Astrocyte (in vitro differentiated cells and primary cell): Measurements from ENCODE around the gene MYPN. TPM values are rescaled to one million over a fixed set of nuclear protein-coding genes. Genes with fewer than 3 reads are reported as not detected.

Experiments used
- DNase-seq: peaks from one replicate; pipeline ENCODE4 v3.0.0-alpha.2; 2010; ENCODE audit warnings: low read depth
- FAIRE-seq: peaks from 2 replicates; lab custom pipeline; 2011; peaks lifted over from hg19 to GRCh38; lab: Jason Lieb, UNC
- H2AFZ ChIP-seq: 2 replicates; pipeline ENCODE4 v1.6.0; 2012; ENCODE audit warnings: low read depth, low read length, inconsistent platforms
- H3K27ac ChIP-seq: 2 replicates; pipeline ENCODE4 v1.5.1; 2011; ENCODE audit warnings: low read depth, low read length, inconsistent platforms
- H3K27me3 ChIP-seq: 2 replicates; pipeline ENCODE4 v1.6.0; 2011; ENCODE audit warnings: low read length, inconsistent platforms; ENCODE audit not compliant: insufficient read depth
- H3K36me3 ChIP-seq: 2 replicates; pipeline ENCODE4 v1.5.1; 2011; ENCODE audit warnings: low read length, inconsistent platforms; ENCODE audit not compliant: insufficient read depth
- H3K4me1 ChIP-seq: 2 replicates; pipeline ENCODE4 v1.5.1; 2011; ENCODE audit warnings: low read length, inconsistent platforms; ENCODE audit not compliant: insufficient read depth
- H3K4me2 ChIP-seq: 2 replicates; pipeline ENCODE4 v1.6.0; 2012; ENCODE audit warnings: low read length, inconsistent platforms
- H3K4me3 ChIP-seq: 2 replicates; pipeline ENCODE4 v1.5.1; 2011; ENCODE audit warnings: low read depth, mild to moderate bottlenecking, low read length, inconsistent platforms; ENCODE audit not compliant: insufficient read depth
- H3K79me2 ChIP-seq: 2 replicates; pipeline ENCODE4 v1.6.0; 2012; ENCODE audit warnings: mild to moderate bottlenecking, low read length, inconsistent platforms; ENCODE audit not compliant: insufficient read depth
- H3K9ac ChIP-seq: 2 replicates; pipeline ENCODE4 v1.6.0; 2012; ENCODE audit warnings: mild to moderate bottlenecking, low read length, inconsistent platforms
- H3K9me3 ChIP-seq: 2 replicates; pipeline ENCODE4 v1.5.1; 2012; ENCODE audit warnings: low read depth, mild to moderate bottlenecking, low read length, inconsistent platforms; ENCODE audit not compliant: insufficient read depth
- H4K20me1 ChIP-seq: 2 replicates; pipeline ENCODE4 v1.6.0; 2012; ENCODE audit warnings: low read length, inconsistent platforms; ENCODE audit not compliant: insufficient read depth
- H3K27ac Mint-ChIP-seq: one replicate; pipeline ENCODE4 v1.8.0; 2021; ENCODE audit warnings: mild to moderate bottlenecking, mixed read lengths; ENCODE audit not compliant: unreplicated experiment
- H3K27me3 Mint-ChIP-seq: one replicate; pipeline ENCODE4 v1.8.0; 2021; ENCODE audit warnings: low read depth, mixed read lengths; ENCODE audit not compliant: unreplicated experiment
- H3K36me3 Mint-ChIP-seq: one replicate; pipeline ENCODE4 v1.8.0; 2021; ENCODE audit warnings: low read depth, mixed read lengths; ENCODE audit not compliant: unreplicated experiment
- H3K4me1 Mint-ChIP-seq: one replicate; pipeline ENCODE4 v1.8.0; 2021; ENCODE audit warnings: low read depth, mixed read lengths; ENCODE audit not compliant: unreplicated experiment
- H3K4me3 Mint-ChIP-seq: one replicate; pipeline ENCODE4 v1.8.0; 2021; ENCODE audit warnings: mild to moderate bottlenecking, moderate library complexity, mixed read lengths; ENCODE audit not compliant: unreplicated experiment
- H3K9me3 Mint-ChIP-seq: one replicate; pipeline ENCODE4 v1.8.0; 2021; ENCODE audit warnings: mild to moderate bottlenecking, mixed read lengths; ENCODE audit not compliant: unreplicated experiment
- CTCF ChIP-seq: IDR thresholded peaks from 2 replicates; pipeline ENCODE4 v1.5.1; 2011; ENCODE audit warnings: low read depth, mild to moderate bottlenecking, inconsistent platforms, low read length, moderate library complexity; ENCODE audit not compliant: insufficient read depth
- EZH2 ChIP-seq: IDR thresholded peaks from 2 replicates; pipeline ENCODE4 v1.6.1; 2012; ENCODE audit warnings: mild to moderate bottlenecking, low read length, inconsistent platforms; ENCODE audit not compliant: insufficient read depth
- total RNA-seq: library from RNA; stranded (reverse); gene quantifications from 2 replicates; pipeline ENCODE4 v1.2.1, GENCODE V29; 2021

Gene MYPN
- total RNA-seq, 1 donor from 2014 or later, result 0.11 TPM

GRCh38 chr10:68166871-68167585, 57.7 kb downstream of the MYPN start:
- no peak overlapping the region for H3K4me3 Mint-ChIP-seq
- Histone ChIP-seq H3K36me3 (no peaks in the 10 kb centered on the region), H3K79me2 (no peaks in the 10 kb centered on the region), H3K4me3 (no peak overlapping the region), H2AFZ (no peak overlapping the region), H3K4me1 (no peaks in the 10 kb centered on the region), H3K27me3 (no peaks in the 10 kb centered on the region), H3K27ac (no peak overlapping the region), H3K9ac (no peak overlapping the region), H3K4me2 (no peak overlapping the region), H4K20me1 (no peaks in the 10 kb centered on the region), H3K9me3 (no peaks in the 10 kb centered on the region)
- H3K4me1 Mint-ChIP-seq, result no peaks in the 10 kb centered on the region
- DNase-seq (no peak), FAIRE-seq (no peak)
- no peak for TF ChIP-seq EZH2
- no peak for TF ChIP-seq CTCF
- no peaks in the 10 kb centered on the region for H3K36me3 Mint-ChIP-seq
- H3K27ac Mint-ChIP-seq, result no peak overlapping the region
- H3K9me3 Mint-ChIP-seq, result peaks cover 2% of the 10 kb centered on the region
- H3K27me3 Mint-ChIP-seq, result peaks cover 2% of the 10 kb centered on the region

- H3K9me3 Mint-ChIP-seq, result no peaks in the 10 kb centered on the region
- Histone ChIP-seq H3K79me2 (no peaks in the 10 kb centered on the region), H3K9me3 (no peaks in the 10 kb centered on the region), H2AFZ (no peak overlapping the region), H3K36me3 (no peaks in the 10 kb centered on the region), H3K27me3 (no peaks in the 10 kb centered on the region), H3K4me1 (no peaks in the 10 kb centered on the region), H3K4me3 (no peak overlapping the region), H4K20me1 (no peaks in the 10 kb centered on the region), H3K27ac (no peak overlapping the region), H3K4me2 (no peak overlapping the region), H3K9ac (no peak overlapping the region)
- no peaks in the 10 kb centered on the region for H3K4me1 Mint-ChIP-seq
- no peak overlapping the region for H3K4me3 Mint-ChIP-seq
- TF ChIP-seq EZH2 (no peak), CTCF (no peak)
- H3K36me3 Mint-ChIP-seq, result no peaks in the 10 kb centered on the region
- peaks cover 2% of the 10 kb centered on the region for H3K27me3 Mint-ChIP-seq
- H3K27ac Mint-ChIP-seq, result no peak overlapping the region
- FAIRE-seq, result no peak
- DNase-seq, result no peak
These were observed 58.4 kb downstream of the MYPN start for GRCh38 chr10:68167586-68168189.
